HEK293T (cell line): ENCODE results near the gene EGFLAM.

Source experiments
- ARNT ChIP-seq: fragments of 450-650 bp; IDR thresholded peaks from 2 replicates; pipeline ENCODE4 v1.6.1; 2017; ENCODE audit warnings: mild to moderate bottlenecking
- BHLHE40 ChIP-seq: fragments of 450-650 bp; IDR thresholded peaks from 2 replicates; pipeline ENCODE4 v1.6.1; 2016; ENCODE audit warnings: mild to moderate bottlenecking, moderate library complexity, borderline replicate concordance
- ELF4 ChIP-seq: fragments of 450-650 bp; IDR thresholded peaks from 2 replicates; pipeline ENCODE4 v1.6.1; 2017; ENCODE audit warnings: antibody characterized with exemption
- FOXM1 ChIP-seq: fragments of 450-650 bp; IDR thresholded peaks from 2 replicates; pipeline ENCODE4 v1.6.1; 2017; ENCODE audit warnings: mild to moderate bottlenecking, borderline replicate concordance
- NFRKB ChIP-seq: fragments of 450-650 bp; IDR thresholded peaks from 2 replicates; pipeline ENCODE4 v1.6.1; 2016; ENCODE audit warnings: mild to moderate bottlenecking, moderate library complexity
- SP1 ChIP-seq: fragments of 450-650 bp; IDR thresholded peaks from 2 replicates; pipeline ENCODE4 v1.6.1; 2017
- SUZ12 ChIP-seq: fragments of 450-650 bp; IDR thresholded peaks from 2 replicates; pipeline ENCODE4 v1.6.1; 2016; ENCODE audit warnings: mild to moderate bottlenecking
- ZNF384 ChIP-seq: fragments of 450-650 bp; IDR thresholded peaks from 2 replicates; pipeline ENCODE4 v1.6.1; 2016

DNA sequence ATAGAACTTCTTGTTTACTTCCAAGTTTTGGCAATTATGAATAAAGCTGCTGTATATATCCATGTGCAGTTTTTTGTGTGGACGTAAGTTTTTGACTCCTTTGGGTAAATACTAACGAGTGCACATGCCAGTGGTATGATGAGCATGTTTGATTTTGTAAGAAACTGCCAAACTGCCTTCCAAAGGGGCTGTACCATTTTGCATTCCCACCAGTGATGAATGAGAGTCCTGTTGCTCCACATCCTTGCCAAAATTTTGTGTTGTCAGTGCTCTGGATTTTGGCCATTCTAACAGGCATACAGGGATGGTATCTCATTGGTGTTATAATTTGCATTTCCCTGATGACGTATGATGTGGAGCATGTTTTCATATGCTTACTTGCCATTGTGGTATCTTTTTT lies 73.5 kb downstream of the EGFLAM start:
- TF ChIP-seq ARNT (no peak), BHLHE40 (no peak), FOXM1 (no peak), SUZ12 (no peak), NFRKB (no peak), SP1 (no peak), ELF4 (no peak), ZNF384 (no peak)
